ENCODE results near the gene MOB3C.

Gene MOB3C

GRCh38 chr1:46603858-46604549 is 12.6 kb downstream of the MOB3C start, which contains the start of gene MKNK1:
Gene MKNK1, minus strand, starts transcription at chr1:46604268. Its CDS starts 20,941 bp downstream, at chr1:46583327.
- peak; percentile 77 for FAIRE-seq

- FAIRE-seq: no peak
These were observed 13.1 kb downstream of the MOB3C start for GRCh38 chr1:46603481-46603857.

GRCh38 chr1:46601257-46602007 is 15.2 kb downstream of the MOB3C start:
- no peak for FAIRE-seq

- FAIRE-seq: no peak
These were observed 17.3 kb downstream of the MOB3C start for GRCh38 chr1:46599059-46599970.

GRCh38 chr1:46596846-46597245 is 19.8 kb downstream of the MOB3C start:
- FAIRE-seq: no peak

- no peak for FAIRE-seq
These were observed 20.6 kb downstream of the MOB3C start for GRCh38 chr1:46596036-46596435.

GRCh38 chr1:46595127-46595526 is 21.5 kb downstream of the MOB3C start:
- FAIRE-seq: no peak

GRCh38 chr1:46594063-46594462 is 22.5 kb downstream of the MOB3C start:
- no peak for FAIRE-seq

- no peak for FAIRE-seq
These were observed 23.8 kb downstream of the MOB3C start for GRCh38 chr1:46592823-46593222.

- FAIRE-seq: no peak
These were observed 27.1 kb downstream of the MOB3C start for GRCh38 chr1:46589529-46589928.

- FAIRE-seq: no peak
These were observed 29.5 kb downstream of the MOB3C start for GRCh38 chr1:46587069-46587468.

GRCh38 chr1:46585312-46585938 is 31.2 kb downstream of the MOB3C start:
- no peak for FAIRE-seq

GRCh38 chr1:46583494-46583893 is 33.1 kb downstream of the MOB3C start:
- FAIRE-seq: no peak

- FAIRE-seq: no peak
These were observed 33.6 kb downstream of the MOB3C start for GRCh38 chr1:46582972-46583371.

GRCh38 chr1:46581681-46582455 is 34.7 kb downstream of the MOB3C start:
- no peak for FAIRE-seq

- FAIRE-seq: no peak
These were observed 36.3 kb downstream of the MOB3C start for GRCh38 chr1:46580140-46580903.

- no peak for FAIRE-seq
These were observed 38.9 kb downstream of the MOB3C start for GRCh38 chr1:46577671-46578070.

GRCh38 chr1:46576596-46576995 is 40.0 kb downstream of the MOB3C start:
- FAIRE-seq: no peak

GRCh38 chr1:46575778-46576177 is 40.8 kb downstream of the MOB3C start:
- no peak for FAIRE-seq

GRCh38 chr1:46575300-46575699 is 41.3 kb downstream of the MOB3C start:
- no peak for FAIRE-seq

GRCh38 chr1:46571691-46572225 is 44.9 kb downstream of the MOB3C start:
- no peak for FAIRE-seq
